Cardiac fibroblast (primary cell): ENCODE results near the gene CIZ1.

Source experiments
- DNase-seq, 2 donors: peaks; one replicate each; pipeline versions ENCODE4 v3.0.0 to v3.0.0-alpha.2; 2010; ENCODE audit warnings: low read depth in 2 of 2
- H3K4me3 ChIP-seq, 2 donors: replicated peaks in 1 of 2; 1 replicate in 1 of 2; 2 replicates in 1 of 2; pipeline ENCODE4 v1.5.1; 2011; ENCODE audit warnings: low read depth in 2 of 2, low read length in 2 of 2, mild to moderate bottlenecking in 2 of 2, moderate library complexity in 1 of 2
- CTCF ChIP-seq: IDR thresholded peaks from one replicate; pipeline ENCODE4 v1.5.1; 2011; ENCODE audit warnings: low read depth, mild to moderate bottlenecking, low read length, inconsistent platforms

Gene CIZ1

GRCh38 chr9:128175102-128175563, 16.2 kb downstream of the CIZ1 start:
- no peak for TF ChIP-seq CTCF
- H3K4me3 ChIP-seq: no peak overlapping the region
- peak; percentile 10 to 58 for DNase-seq

- H3K4me3 ChIP-seq: no peak overlapping the region
- no peak for DNase-seq
- no peak for TF ChIP-seq CTCF
Measured at GRCh38 chr9:128174062-128174461, 17.3 kb downstream of the CIZ1 start.

- no peak for DNase-seq
- H3K4me3 ChIP-seq: no peak overlapping the region
- no peak for TF ChIP-seq CTCF
Measured at GRCh38 chr9:128169925-128170324, 21.4 kb downstream of the CIZ1 start.

- no peak for DNase-seq
- no peak overlapping the region for H3K4me3 ChIP-seq
- TF ChIP-seq CTCF: no peak
Measured at GRCh38 chr9:128169492-128169891, 21.9 kb downstream of the CIZ1 start.

- no peak for TF ChIP-seq CTCF
- no peak for DNase-seq
- no peak overlapping the region for H3K4me3 ChIP-seq
Measured at GRCh38 chr9:128168731-128169308, 22.6 kb downstream of the CIZ1 start.

GRCh38 chr9:128167209-128167608, 24.2 kb downstream of the CIZ1 start:
- no peak for TF ChIP-seq CTCF
- no peak overlapping the region for H3K4me3 ChIP-seq
- DNase-seq: no peak

GRCh38 chr9:128166169-128166568, 25.2 kb downstream of the CIZ1 start:
- DNase-seq: no peak
- no peak overlapping the region for H3K4me3 ChIP-seq
- no peak for TF ChIP-seq CTCF
